Mucosa of descending colon (tissue), 3 donors: ENCODE measurements around the gene NELFB. TPM values are rescaled to one million over a fixed set of nuclear protein-coding genes. Genes with fewer than 3 reads are reported as not detected.
"Not testable (repeated sequence)": the region's sequence is repeated elsewhere in the genome, so short reads cannot be mapped to it uniquely, and the experiment has no call there.

ENCODE experiments used
- ATAC-seq: fragments of 200-7000 bp; cut with Tn5 transposase; one replicate; pipeline ENCODE4 v1.9.1; 2020; ENCODE audit warnings: mild to moderate bottlenecking, moderate library complexity
- DNase-seq, 3 donors: peaks; one replicate each; pipeline ENCODE4 v3.0.0-alpha.2; 2020
- H3K36me3 ChIP-seq: fragments of 200-600 bp; one replicate; pipeline ENCODE4 v1.8.0; 2021; ENCODE audit warnings: low read depth, mild to moderate bottlenecking
- H3K4me1 ChIP-seq: fragments of 200-600 bp; one replicate; pipeline ENCODE4 v1.8.0; 2021; ENCODE audit warnings: low read depth, mild to moderate bottlenecking
- H3K4me3 ChIP-seq: fragments of 200-600 bp; one replicate; pipeline ENCODE4 v1.8.0; 2021; ENCODE audit warnings: mild to moderate bottlenecking
- H3K9me3 ChIP-seq: fragments of 200-600 bp; one replicate; pipeline ENCODE4 v1.8.0; 2021; ENCODE audit warnings: mild to moderate bottlenecking
- intact Hi-C, 2 donors: fragments of 100-400 bp; cut with DNase I in 1 of 2; cut with micrococcal nuclease in 1 of 2; formaldehyde crosslinking; loops; one replicate each; pipeline versions ENCODE4 v1.11.0 to v1.11.1; 2022; cut with DNase I, micrococcal nuclease
- total RNA-seq, 3 donors: library from RNA; stranded (reverse); fragmentation: NEBNext Ultra II Directional in 2 of 3; extraction: Animal tissue kit (Norgen Biotek cat#: 25700) in 2 of 3; gene quantifications; one replicate each; pipeline versions ENCODE4 v1.2.1 to v1.2.4, GENCODE V29; 2021 to 2023
- TF ChIP-seq, protein P1 (sequence below): fragments of 200-600 bp; IDR thresholded peaks from one replicate; pipeline ENCODE4 v1.8.0; 2022; ENCODE audit warnings: antibody characterized with exemption, mild to moderate bottlenecking
- donor health status: DM: no; HTN: no; CAD: no; lungs with moderate emphysema.
- donor health status: DM: no; HTN: no; CAD: no.
- donor health status: DM: no; HTN: yes; CAD: no.

NELFB gene
- total RNA-seq, 3 donors from 2014 or later = 52.9 to 66.2 (median 60.5) TPM

DNA sequence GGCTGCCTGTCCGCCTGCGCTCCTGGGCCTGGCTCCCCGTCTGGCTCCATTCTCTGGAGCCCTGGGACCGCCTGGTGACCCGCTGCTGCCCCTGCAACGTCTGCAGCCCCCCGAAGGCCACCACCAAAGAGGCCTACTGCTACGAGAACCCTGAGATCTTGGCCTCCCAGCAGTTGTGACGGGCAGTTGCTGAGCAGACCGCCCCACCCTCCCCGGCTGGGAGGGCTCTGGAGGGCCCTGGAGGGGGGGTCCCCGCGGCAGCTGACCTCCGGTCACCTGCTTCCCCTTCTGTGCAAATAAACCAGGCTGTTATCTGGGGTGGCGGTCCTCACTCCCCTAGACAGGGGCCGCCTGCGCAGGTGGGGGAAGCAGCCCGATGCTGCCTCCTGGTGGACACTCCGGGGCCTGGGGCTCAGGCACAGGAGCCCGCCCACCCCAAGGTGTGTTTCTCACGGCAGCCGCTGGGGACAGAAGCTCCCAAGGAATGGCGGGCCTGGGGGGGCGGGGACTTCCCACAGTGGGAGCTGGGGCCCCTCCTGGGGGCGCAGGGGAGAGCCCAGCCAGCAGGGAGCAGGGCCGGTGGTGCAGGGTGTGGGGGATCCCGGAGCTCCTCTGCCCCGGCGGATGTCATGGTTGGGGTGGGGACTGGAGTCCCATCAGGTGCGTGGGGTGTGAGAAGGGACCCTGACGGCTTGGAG is 18.7 kb upstream of the NELFB start:
- no peaks in the 10 kb centered on the region for H3K9me3 ChIP-seq
- TF ChIP-seq, protein P1, sequence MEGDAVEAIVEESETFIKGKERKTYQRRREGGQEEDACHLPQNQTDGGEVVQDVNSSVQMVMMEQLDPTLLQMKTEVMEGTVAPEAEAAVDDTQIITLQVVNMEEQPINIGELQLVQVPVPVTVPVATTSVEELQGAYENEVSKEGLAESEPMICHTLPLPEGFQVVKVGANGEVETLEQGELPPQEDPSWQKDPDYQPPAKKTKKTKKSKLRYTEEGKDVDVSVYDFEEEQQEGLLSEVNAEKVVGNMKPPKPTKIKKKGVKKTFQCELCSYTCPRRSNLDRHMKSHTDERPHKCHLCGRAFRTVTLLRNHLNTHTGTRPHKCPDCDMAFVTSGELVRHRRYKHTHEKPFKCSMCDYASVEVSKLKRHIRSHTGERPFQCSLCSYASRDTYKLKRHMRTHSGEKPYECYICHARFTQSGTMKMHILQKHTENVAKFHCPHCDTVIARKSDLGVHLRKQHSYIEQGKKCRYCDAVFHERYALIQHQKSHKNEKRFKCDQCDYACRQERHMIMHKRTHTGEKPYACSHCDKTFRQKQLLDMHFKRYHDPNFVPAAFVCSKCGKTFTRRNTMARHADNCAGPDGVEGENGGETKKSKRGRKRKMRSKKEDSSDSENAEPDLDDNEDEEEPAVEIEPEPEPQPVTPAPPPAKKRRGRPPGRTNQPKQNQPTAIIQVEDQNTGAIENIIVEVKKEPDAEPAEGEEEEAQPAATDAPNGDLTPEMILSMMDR = peak; percentile 99
- DNase-seq (peak; percentile 92 to 96 (median 93)), ATAC-seq (peak; percentile 51)
- no peak overlapping the region for H3K4me3 ChIP-seq
- H3K36me3 ChIP-seq = peaks cover 4% of the 10 kb centered on the region
- H3K4me1 ChIP-seq = peaks cover 46% of the 10 kb centered on the region
- intact Hi-C loops = loop anchor here (5.0 kb wide), 1 partner anchor 119 kb away; no protein-coding TSS in a partner anchor

DNA sequence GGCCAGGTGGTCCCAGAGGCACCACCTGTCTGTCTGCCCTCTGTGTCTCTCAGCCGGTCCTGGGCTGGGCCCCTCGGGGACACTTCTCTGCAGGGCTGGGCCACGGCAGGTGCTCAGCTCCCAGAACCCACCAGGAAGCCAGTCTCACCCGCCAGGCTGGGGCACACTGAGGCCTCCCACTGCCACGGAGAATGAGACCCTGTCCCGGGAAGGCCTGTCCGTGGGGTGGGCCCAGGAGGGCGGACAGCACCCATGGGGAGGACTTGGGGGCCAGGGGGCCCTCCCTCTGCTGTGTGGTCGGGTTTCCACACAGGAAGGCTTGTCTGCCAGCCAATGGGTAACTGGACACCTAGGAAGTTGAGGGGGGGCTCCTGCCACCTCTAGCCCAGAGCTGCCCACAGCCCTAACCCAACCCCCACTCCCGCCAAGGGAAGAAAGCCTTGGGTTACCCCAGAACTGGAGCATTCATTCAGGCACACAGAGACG is 18.1 kb upstream of the NELFB start:
- TF ChIP-seq, protein P1 = no peak
- H3K4me3 ChIP-seq = no peak overlapping the region
- peak in 1 of 3 donors; percentile 23 for DNase-seq
- no peak for ATAC-seq
- peaks cover 4% of the 10 kb centered on the region for H3K36me3 ChIP-seq
- intact Hi-C loops = loop anchor here (5.0 kb wide), 1 partner anchor 120 kb away; no protein-coding TSS in a partner anchor
- peaks cover 46% of the 10 kb centered on the region for H3K4me1 ChIP-seq
- H3K9me3 ChIP-seq = no peaks in the 10 kb centered on the region

DNA sequence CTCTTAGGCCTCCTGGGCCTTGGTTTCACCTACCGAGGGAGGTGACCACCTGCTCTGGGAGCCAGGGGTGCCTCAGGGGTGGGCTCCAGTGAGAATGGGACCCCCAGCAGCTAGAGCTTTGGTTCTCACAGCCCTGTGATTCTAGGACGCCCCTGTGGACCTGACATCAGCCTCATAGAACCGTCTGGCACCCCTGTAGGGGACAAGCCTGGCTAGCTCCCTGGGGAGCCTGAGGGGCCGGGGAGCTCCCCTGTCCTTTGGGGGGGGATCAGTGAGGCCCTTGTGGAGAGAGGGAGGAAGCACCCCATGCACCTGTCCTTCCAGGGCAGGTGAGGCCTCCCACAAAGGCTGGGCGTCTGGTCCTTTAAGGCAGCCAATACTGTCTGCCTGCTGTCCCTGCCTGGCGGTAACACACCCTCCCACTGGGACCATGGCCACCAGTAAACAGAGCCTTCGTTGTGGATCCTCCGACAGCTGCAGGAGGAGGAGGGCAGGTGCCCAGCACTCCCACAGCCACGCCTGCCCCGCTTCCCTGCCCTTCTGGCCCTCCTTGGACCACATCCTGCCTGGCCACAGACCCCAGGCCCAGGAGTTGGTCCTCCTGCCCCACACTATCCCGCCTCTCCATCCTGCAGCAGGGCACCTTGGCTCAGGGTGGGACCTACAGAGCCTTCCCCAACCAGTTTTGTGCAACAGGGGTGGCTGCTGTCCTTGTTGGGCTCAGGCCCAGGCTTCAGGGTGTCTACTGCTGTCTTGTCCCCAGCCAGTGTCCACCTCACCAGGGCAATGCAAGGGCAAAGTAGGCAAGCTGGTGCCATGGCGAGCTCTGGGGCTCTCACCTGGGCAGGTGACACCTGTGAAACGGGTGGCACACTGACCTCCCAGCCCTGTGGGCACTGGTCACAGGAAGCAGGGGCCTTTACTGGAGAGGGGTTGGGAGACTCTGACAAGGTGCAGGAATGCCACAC is 17.1 kb upstream of the NELFB start:
- TF ChIP-seq, protein P1 = no peak
- H3K9me3 ChIP-seq = no peaks in the 10 kb centered on the region
- no peak overlapping the region for H3K4me3 ChIP-seq
- H3K36me3 ChIP-seq = peaks cover 4% of the 10 kb centered on the region
- DNase-seq = peak in 2 of 3 donors; percentile 72 to 81
- H3K4me1 ChIP-seq = peaks cover 56% of the 10 kb centered on the region
- intact Hi-C loops = loop anchor here (5.0 kb wide), 1 partner anchor 121 kb away; no protein-coding TSS in a partner anchor
- ATAC-seq = peak; percentile 42

DNA sequence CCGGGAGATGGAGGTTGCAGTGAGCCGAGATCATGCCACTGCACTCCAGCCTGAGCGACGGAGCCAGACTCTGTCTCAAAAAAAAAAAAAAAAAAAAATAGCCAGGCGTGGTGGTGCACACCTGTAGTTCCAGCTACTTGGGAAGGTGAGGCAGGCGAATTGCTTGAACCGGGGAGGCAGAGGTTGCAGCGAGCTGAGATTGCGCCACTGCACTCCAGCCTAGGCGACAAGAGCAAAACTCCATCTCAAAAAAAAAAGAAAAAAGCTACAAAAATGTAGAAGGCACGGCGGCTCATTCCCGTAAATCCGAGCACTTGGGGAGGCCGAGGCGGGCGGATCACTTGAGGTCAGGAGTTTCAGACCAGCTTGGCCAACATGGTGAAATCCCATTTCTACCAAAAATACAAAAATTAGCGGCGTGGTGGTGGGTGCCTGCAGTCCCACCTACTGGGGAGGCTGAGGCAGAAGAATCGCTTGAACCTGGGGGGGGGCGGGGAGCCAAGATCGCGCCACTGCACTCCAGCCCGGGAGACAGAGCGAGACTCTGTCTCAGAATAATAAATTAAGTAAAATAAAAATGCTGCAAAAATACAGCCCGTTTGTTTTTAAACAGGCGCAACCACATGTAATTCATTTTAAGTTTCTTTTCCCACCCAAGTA is 15.5 kb upstream of the NELFB start:
- H3K36me3 ChIP-seq, ATAC-seq, H3K4me3 ChIP-seq, H3K9me3 ChIP-seq: not testable (repeated sequence)
- intact Hi-C loops = loop anchor here (5.0 kb wide), 1 partner anchor 122 kb away; no protein-coding TSS in a partner anchor
- DNase-seq = peak in 1 of 3 donors; percentile 35
- H3K4me1 ChIP-seq = peaks cover 57% of the 10 kb centered on the region

DNA sequence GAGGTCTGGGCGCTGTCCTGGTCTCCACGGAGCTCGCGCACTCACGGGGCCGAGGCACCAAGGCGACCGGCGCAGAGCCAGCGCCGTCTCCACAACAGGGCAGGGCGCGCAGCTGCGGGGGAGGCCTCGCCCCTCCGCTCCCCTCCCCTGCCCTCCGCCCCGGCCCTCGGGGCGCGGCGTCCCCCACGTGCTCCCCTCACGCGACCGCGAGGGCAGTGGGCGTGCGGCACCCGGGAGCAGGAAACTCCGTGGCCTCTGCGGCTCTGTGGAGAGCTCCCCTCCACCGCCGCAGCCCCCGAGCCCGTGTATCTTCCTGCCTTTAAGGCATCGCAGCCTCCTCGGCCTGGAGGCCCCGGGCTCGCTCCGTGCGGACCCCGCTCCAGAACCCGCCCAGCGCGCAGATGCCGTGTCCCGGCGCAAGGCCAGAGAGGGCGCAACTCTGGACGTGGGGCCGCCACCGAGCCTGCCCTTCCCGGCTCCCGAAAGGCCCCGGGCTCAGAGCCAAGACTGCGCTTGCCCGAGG is 14.7 kb upstream of the NELFB start:
- intact Hi-C loops = no loop called here
- H3K36me3 ChIP-seq = peaks cover 4% of the 10 kb centered on the region
- no peaks in the 10 kb centered on the region for H3K9me3 ChIP-seq
- ATAC-seq (peak; percentile 57), DNase-seq (peak; percentile 79 to 88 (median 88))
- H3K4me3 ChIP-seq = peak overlapping the region; percentile 65
- TF ChIP-seq, protein P1 = no peak
- H3K4me1 ChIP-seq = peaks cover 57% of the 10 kb centered on the region
